GM13976 (cell line): ENCODE measurements around the gene EBF3.

ENCODE experiments used
- DNase-seq: peaks from one replicate; pipeline ENCODE4 v3.0.0; 2012; ENCODE audit warnings: low spot score
- CTCF ChIP-seq: IDR thresholded peaks from 2 replicates; pipeline ENCODE4 v1.5.1; 2012; ENCODE audit warnings: borderline replicate concordance, mild to moderate bottlenecking; ENCODE audit not compliant: insufficient read depth; ENCODE audit errors: extremely low read depth, missing control alignments, control extremely low read depth
- in situ Hi-C: fragments of 300-500 bp; cut with MboI; formaldehyde crosslinking; loops from one replicate; pipeline ENCODE4 v1.12.0; 2022; ENCODE audit warnings: low sequenced_read_pairs, mixed read lengths, inconsistent platforms; ENCODE audit not compliant: unreplicated experiment

The EBF3 gene

GRCh38 chr10:129848696-129849451, 115.2 kb downstream of the EBF3 start:
- DNase-seq, result no peak
- no peak for TF ChIP-seq CTCF
- in situ Hi-C loops, result no loop called here

- in situ Hi-C loops, result no loop called here
- DNase-seq, result no peak
- TF ChIP-seq CTCF, result no peak
Observed at GRCh38 chr10:129847741-129848483, 116.2 kb downstream of the EBF3 start.

GRCh38 chr10:129846991-129847391, 117.1 kb downstream of the EBF3 start:
- DNase-seq, result no peak
- TF ChIP-seq CTCF, result no peak
- in situ Hi-C loops, result no loop called here

GRCh38 chr10:129845111-129845753, 118.8 kb downstream of the EBF3 start:
- DNase-seq, result no peak
- TF ChIP-seq CTCF, result no peak
- in situ Hi-C loops, result no loop called here

GRCh38 chr10:129844216-129844766, 119.8 kb downstream of the EBF3 start:
- DNase-seq, result no peak
- TF ChIP-seq CTCF, result no peak
- in situ Hi-C loops, result no loop called here

- in situ Hi-C loops, result no loop called here
- TF ChIP-seq CTCF, result no peak
Observed at GRCh38 chr10:129843702-129844101, 120.4 kb downstream of the EBF3 start.

More at GRCh38 chr10:129843702-129844101, 120.4 kb downstream of the EBF3 start:
- DNase-seq, result no peak
